ENCODE measurements around the gene MON1A.
"Not testable (repeated sequence)": the region's sequence is repeated elsewhere in the genome, so short reads cannot be mapped to it uniquely, and the experiment has no call there.

MON1A gene, protein sequence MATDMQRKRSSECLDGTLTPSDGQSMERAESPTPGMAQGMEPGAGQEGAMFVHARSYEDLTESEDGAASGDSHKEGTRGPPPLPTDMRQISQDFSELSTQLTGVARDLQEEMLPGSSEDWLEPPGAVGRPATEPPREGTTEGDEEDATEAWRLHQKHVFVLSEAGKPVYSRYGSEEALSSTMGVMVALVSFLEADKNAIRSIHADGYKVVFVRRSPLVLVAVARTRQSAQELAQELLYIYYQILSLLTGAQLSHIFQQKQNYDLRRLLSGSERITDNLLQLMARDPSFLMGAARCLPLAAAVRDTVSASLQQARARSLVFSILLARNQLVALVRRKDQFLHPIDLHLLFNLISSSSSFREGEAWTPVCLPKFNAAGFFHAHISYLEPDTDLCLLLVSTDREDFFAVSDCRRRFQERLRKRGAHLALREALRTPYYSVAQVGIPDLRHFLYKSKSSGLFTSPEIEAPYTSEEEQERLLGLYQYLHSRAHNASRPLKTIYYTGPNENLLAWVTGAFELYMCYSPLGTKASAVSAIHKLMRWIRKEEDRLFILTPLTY

DNA sequence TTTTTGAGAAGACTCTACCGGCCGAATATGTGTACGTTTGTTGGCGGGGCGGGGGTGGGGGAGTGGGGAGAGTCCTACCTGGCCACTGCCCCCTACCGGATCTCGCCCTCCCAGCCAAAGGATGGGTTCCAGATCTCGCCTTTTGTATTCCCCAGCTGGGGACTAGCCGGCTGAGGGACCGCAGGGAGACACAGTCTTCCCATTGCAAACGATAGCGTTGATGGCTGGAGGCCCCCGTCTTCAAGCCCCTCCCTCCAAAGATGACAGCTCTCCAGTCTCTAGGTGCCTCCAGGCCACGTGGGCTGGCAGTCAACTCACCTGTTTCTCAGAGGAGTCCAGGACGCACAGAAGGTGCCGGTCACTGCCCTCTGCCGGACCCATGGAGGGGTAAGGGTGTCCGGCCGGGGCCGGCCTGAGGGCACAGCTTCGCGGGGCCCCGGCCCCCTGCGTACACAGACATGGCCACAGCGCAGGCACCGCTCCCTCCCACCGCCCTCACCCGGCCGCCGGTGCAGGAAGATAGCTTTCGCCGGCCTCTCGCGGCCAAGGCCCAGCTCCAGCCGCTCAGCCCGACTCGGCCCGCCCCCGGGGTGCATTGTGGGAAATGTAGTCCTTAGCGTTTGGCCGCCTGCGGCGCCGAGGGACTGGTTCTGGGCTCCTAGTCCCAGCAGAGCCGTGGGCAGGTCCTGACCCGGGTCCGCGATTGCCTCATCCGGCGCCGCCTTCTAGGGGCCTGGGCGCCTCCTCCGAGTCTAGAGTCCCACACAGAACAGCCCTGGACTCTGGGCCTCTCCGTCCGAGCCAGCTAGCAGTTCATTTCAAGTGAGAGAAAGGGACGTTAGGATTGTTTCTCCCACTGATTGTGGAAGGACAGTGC, at the start of gene MON1A:
MON1A (minus strand) TSS at position 521 of the 877 bp plus-strand sequence. CDS start 16,465 bp downstream, outside the sequence.
- FAIRE-seq = peak; percentile 81

DNA sequence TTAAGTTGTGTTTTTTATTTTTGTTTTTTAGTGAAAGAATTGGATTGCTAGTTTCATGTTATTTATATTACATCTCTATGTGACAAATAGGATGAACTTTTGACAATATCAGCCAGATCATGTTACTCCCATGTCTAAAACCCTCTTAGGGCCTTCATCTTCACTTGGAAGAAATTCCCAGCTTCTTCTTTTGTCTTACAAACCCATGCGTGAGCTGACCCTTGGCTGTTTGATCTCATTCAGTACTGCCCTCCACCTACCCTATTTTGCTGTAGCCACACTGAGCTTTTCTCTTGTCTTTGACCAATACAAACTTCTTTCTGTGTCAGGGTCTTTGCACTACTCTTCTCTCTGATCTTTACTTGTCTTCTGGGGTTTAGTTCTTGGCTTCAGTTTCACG, 47.3 kb upstream of the MON1A start:
- FAIRE-seq (no peak), DNase-seq (ENCODE audit: insufficient read length, low spot score) (no peak)

More for the DNA sequence above, at the start of gene MON1A:
- peak; percentile 82 for DNase-seq (ENCODE audit: insufficient read length, low spot score)

DNA sequence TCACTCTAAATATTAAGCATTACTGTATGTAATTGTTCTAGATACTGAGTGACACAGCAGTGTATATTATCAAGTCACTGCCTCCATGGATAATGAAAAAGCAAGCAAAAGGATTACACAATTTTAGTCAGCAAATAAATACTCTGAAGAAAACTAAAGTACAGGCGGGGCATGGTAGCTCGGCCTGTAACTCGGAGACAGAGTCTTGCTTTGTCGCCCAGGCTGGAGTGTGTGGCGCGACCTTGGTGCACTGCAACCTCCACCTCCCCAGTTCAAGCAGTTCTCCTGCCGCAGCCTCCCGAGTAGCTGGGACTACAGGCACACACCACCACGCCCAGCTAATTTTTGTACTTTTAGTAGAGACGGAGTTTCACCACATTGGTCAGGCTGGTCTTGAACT, 43.0 kb upstream of the MON1A start:
- FAIRE-seq (no peak), DNase-seq (ENCODE audit: insufficient read length, low spot score) (no peak)

DNA sequence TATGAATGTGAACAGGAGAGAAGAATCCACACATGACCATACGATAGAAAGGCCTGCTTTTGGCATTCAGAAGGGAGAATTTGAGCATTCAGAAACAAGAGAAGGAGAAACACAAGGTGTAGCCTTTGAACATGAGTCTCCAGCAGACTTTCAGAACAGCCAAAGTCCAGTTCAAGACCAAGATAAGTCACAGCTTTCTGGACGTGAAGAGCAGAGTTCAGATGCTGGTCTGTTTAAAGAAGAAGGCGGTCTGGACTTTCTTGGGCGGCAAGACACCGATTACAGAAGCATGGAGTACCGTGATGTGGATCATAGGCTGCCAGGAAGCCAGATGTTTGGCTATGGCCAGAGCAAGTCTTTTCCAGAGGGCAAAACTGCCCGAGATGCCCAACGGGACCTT, 38.7 kb upstream of the MON1A start:
- DNase-seq (ENCODE audit: insufficient read length, low spot score) (no peak), FAIRE-seq (no peak)

DNA sequence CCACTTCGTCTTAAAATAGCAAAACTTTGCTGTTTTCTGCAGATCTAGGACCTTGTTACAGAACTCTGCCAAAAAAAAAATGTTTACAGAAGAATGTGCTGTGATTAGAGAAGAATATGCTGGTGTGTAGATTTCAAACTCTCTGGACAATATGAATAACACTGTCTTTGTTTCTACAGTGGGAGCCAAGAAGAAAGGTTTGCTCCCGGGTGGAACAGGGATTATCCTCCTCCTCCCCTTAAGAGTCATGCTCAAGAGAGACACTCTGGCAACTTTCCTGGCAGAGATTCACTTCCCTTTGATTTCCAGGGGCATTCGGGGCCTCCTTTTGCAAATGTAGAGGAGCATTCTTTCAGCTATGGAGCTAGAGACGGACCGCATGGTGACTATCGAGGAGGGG, 37.7 kb upstream of the MON1A start:
- no peak for FAIRE-seq

DNA sequence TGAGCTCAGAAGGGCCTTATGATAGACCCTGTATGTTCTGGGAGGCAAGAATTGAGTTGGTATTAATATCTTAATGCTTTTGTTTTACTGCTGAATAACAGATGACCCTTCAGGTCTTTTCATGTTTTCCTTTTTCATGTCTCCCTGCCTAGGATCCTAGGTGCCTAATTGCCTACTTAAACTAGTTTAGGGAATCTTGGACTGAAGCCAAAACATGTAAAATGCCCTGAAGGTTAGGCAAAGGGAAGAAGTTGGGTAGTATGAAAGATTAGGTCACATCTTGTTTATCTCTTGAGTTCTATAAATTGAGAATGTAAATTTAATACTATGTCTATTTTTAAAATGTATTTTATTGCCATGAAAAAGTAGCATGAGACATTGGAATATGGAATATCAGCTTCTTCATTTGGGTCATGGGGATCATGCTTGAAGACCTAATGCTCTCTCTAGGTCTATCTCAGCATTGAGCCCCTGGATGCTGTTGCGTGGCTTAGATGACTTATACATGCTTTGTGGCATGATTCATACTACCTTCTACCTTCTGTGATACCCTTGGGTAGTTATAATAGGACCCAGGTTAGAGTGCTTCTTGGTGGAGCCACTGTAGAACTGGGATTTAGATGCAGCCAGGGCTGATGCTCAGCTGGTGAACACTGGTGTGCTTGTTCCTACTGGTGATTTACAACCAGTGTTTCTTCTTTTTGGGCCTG, 36.8 kb upstream of the MON1A start:
- DNase-seq (ENCODE audit: insufficient read length, low spot score) = no peak
- FAIRE-seq = no peak

More for the DNA sequence above, 37.7 kb upstream of the MON1A start:
- no peak for DNase-seq (ENCODE audit: insufficient read length, low spot score)

DNA sequence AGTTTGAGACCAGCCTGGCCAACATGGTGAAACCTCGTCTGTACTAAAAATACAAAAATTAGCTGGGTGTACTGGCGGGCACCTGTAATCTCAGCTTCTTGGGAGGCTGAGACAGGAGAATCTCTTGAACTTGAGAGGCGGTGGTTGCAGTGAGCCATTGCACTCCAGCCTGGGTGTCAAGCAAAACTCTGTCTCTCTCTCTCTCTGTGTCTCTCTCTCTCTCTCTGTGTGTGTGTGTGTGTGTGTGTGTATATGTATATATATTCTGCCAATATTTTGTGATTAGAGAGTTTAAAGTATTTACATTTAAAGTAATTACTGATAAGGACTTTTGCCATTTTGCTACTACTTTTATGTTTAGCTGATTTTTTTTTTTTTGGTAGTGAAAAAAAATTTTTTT, 26.0 kb upstream of the MON1A start:
- no peak for FAIRE-seq
- no peak for DNase-seq (ENCODE audit: insufficient read length, low spot score)

DNA sequence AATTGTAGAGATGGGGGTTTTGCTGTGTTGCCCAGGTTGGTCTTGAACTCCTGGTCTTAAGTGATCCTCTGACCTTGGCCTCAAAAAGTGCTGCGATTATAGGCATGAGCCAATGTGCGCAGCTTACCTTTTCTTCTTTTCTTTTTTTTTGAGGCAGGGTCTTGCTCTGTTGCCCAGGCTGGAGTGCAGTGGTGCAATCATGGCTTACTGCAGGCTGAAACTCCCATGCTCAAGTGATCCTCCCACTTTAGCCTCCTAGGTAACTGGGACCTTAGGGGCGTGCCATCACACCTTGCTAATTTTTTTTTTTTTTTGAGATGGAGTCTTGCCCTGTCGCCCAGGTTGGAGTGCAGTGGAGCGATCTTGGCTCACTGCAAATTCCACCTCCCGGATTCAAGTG, 23.3 kb upstream of the MON1A start:
- DNase-seq (ENCODE audit: insufficient read length, low spot score) (no peak), FAIRE-seq (no peak)

DNA sequence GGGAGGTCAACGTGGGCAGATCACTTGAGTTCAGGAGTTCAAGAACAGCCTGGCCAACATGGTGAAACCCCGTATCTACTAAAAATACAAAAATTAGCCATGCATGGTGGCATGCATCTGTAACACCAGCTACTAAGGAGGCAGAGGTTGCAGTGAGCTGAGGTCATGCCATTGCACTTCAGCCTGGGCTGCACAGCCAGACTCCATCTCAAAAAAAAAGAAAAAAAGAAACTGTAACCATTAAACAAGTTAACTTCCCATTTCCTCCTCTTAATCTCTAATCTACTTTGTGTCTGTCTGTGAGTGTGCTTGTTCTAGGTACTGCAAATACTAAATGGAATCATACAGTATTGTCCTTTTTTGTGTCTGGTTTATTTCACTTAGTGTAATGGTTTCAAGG, 13.0 kb upstream of the MON1A start:
- no peak for DNase-seq (ENCODE audit: insufficient read length, low spot score)
- FAIRE-seq = no peak

DNA sequence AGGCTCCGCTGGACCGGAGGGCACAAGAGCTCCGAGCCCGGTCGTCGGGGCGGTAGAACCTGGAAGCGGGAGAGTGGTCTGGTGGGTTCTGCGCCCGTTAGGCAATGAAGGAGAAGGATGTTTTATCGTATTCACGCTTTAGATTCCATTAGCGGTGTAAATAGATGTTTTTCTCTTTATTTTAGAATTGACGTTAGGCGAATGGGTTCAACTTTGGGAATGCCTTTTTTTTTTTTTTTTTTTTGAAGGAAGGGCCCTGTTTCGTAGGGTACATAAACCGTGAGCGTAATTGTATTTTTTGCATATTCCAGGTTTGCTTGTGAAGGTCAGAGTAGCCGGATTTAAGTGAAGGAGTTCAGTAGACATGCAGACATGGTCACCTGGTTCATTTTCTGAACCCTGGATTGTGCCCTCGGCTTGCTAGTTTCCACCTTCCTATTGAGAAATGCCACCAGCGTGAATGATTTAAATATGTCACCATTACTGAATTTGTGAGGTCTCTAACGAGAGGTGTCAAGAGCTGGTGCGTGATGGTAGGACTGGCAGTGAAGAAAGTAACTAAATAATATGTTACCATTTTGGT, 11.1 kb upstream of the MON1A start:
- peak; percentile 78 for FAIRE-seq

DNA sequence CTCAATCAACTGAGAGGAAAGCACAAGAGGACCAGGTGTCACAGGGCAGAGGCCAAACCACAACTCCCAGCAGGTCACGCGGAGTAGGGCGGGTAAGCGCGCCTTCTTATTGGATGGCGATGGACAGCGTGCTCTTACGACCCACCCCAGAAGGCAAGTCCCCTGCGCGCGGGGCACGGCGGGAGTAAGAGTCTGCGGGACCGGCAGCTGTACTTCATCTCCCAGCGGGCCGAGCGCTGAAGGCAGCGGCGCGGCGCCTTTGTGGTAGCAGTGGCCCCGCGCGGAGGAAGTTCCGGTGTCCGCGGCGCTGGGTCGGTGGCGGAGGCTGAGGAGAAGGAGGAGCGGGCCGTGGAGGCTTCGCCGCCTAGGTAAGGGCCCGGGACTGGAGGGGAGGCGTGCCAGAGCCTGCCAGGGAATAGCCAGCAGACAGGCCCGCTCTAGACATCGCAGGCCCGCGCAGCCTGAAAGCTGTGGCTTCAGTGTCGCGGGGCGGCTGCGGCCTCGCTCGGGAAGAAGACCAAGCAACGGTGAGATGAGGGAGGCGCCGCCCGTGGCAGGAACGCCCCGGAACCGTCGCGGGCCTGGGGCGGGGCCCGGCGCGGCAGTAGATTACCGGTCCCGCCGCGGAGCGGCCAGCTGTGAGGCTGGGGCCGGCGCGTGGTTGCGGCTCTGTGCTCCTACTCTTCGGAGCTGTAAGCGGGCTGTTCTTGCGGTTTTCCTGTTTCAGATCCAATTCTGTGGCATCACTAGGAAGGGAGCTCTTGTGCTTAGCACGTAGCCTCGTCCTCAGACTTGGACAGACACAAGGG, 10.5 kb upstream of the MON1A start, which contains the start of gene RBM6:
RBM6 (plus strand) TSS at position 293 of the 809 bp plus-strand sequence. CDS start 22,492 bp downstream, outside the sequence.
- peak; percentile 91 for DNase-seq (ENCODE audit: insufficient read length, low spot score)
- peak; percentile 94 for FAIRE-seq

More for the DNA sequence above, 11.1 kb upstream of the MON1A start:
- DNase-seq (ENCODE audit: insufficient read length, low spot score) = no peak

DNA sequence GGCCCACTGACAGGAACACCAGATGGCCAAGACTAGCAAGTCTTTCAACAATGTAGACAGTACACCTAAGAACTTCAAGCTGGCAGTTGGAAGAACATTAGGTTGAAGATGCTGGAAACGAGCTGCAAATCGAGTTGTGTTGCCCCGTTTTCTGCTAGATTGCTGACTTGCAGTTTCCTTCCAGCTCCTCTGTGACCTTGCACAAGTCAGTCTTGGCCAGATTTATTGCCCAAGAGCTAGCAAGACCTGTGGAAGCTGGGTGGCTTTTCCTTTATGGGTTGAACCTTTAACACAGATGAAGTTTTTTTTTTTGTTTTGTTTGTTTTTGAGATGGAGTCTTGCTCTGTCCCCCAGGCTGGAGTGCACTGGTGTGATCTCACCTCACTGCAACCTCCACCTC, 7.5 kb upstream of the MON1A start:
- DNase-seq (ENCODE audit: insufficient read length, low spot score) = no peak
- FAIRE-seq = no peak

DNA sequence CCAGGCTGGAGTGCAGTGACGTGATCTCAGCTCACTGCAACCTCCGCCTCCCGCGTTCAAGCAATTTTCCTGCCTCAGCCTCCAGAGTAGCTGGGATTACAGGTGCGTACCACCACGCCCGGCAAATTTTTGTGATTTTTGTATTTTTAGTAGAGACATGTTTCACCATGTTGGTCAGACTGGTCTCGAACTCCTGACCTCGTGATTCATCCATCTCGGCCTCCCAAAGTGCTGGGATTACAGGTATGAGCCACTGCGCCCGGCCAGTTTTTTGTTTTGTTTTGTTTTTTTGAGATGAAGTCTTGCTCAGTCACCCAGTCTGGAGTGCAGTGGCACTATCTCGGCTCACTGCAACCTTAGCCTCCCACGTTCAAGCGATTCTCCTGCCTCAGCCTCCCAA, 2.7 kb upstream of the MON1A start:
- not testable (repeated sequence) for FAIRE-seq; DNase-seq (ENCODE audit: insufficient read length, low spot score)

DNA sequence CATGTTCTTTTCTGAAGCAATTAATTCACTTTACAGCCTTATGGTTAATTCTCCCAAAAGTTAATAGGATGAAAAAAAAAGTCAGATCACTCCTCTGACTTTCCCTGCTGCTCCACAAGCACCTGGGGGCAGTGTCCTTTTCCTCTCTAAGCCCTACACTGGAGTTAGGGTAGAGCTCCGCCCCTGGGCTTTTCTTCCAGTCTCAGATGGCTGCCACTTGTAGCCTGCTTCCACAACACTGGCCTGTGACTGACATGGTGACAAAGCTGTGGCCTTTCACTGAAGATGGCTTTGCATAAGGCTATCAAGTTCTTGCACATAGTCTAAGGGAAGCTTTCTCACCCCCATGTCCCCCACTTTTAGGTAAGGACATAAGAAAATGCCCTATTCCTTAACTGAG, 1.3 kb upstream of the MON1A start:
- FAIRE-seq = no peak
- DNase-seq (ENCODE audit: insufficient read length, low spot score) = no peak

DNA sequence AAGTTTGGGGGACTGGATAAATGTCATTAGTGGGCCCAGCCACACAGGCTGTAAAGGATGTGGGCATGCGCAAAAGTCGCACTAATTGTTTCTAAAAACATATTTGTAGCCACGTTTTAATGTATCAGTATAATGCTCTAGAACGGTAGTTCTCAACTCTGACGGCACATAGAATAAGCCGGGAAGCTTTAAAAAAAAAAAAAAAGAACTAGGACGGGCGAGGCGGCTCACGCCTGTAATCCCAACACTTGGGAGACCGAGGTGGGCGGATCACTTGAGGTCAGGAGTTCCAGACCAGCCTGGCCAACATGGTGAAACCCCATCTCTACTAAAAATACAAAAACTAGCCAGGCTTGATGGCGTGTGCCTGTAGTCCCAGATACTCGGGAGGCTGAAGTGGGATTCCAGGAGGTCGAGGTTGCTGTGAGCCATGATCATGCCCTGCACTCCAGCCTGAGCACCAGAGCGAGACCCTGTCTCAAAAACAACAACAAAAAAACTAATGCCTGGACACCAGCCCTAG, 618 bp upstream of the MON1A start:
- no peak for DNase-seq (ENCODE audit: insufficient read length, low spot score)
- FAIRE-seq = no peak

DNA sequence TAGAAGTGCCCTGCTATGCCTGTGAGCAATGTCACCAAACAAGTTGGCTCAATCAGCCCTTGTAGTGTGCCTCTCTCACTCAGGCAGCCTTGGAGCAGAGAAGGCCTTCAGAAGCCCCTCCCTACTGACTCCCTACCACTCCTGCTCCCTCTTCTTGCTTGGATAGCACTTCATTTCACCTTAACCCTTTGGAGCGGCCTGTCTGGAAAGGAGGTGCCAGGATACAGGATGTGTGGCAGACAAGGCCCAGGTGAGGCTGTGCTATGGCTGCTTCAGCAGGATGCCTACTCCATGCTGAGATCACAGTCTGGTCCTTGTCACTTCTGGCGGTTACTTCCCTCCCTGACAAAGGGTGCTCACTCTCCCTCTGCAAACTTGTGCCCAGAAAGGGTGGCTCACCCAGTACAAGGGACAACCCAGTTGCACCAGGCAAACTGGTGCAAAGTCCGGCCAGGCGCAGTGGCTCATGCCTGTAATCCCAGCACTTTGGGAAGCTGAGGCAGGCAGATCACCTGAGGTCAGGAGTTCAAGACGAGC, 1.1 kb downstream of the MON1A start:
- FAIRE-seq = no peak
- DNase-seq (ENCODE audit: insufficient read length, low spot score) = no peak

DNA sequence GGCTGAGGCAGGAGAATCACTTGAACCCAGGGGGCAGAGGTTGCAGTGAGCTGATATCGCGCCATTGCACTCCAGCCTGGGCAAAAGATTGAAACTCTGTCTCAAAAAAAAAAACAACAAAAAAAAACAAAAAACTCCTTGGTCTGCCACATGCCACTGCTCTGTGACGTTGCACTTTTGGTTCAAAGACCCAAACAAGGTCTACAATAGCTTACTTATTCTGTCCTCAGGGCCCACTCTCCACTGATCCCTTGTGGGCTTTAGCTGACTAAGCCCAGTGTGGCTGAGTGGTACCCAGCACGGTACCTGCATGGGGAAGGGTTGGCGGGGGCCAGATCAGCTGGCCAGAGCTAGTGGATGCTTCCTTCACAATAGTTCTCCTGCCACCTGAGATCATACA, 1.8 kb downstream of the MON1A start:
- DNase-seq (ENCODE audit: insufficient read length, low spot score) (no peak), FAIRE-seq (no peak)

DNA sequence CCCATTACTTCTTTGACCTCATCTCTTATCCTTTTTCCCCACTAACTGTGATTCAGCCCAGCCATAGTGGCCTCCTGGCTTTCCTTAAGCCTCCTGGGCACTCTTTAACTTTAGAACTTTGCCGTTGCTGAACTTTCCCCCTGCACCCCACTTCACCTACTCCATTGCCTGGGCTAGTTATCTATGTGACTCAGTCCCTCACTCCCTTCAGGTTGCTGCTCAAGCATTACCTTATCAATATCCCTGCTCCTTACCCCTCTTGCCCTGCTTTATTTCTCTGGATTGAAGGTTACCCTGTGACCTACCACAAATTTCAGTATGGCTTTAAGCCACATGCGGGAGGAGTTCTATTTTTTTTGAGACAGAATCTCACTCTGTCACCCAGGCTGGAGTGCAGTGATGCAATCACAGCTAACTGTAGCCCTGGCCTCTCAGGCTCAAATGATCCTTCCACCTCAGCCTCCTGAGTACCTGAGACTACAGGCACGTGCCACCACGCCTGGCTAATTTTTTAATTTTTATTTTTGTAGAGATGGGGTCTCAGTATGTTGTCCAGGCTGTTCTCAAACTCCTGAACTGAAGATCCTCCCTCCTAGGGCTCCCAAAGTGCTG, 3.4 kb downstream of the MON1A start:
- DNase-seq (ENCODE audit: insufficient read length, low spot score) (no peak), FAIRE-seq (no peak)

DNA sequence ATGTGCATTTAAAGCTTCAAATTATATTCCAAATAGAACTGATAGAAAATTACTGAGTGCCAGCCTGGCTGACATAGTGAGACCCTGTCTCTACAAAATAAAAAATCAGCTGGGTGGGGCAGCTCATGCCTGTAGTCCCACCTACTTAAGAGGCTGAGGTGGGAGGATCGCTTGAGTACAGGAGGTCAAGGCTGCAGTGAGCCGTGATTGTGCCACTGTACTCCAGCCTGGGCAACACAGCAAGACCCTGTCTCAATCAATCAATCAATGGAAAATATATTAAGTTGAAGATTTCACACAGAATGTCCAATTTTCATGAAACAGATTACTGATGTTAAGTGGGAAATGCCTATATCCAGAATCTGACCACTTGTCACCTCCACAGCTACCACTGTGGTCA, 4.1 kb downstream of the MON1A start:
- FAIRE-seq (no peak), DNase-seq (ENCODE audit: insufficient read length, low spot score) (no peak)

All from GM19239 (cell line).